Neuronal stem cell (in vitro differentiated cells): ENCODE measurements around the gene PIEZO2.

Experiments used
- DNase-seq: peaks from one replicate; pipeline ENCODE4 v3.0.0-alpha.2; 2013; ENCODE audit warnings: low spot score
- H2AFZ ChIP-seq: one replicate; pipeline ENCODE4 v1.6.1; 2013; ENCODE audit warnings: mild to moderate bottlenecking, low read length, inconsistent platforms
- H2AK5ac ChIP-seq: 2 replicates; pipeline ENCODE4 v1.6.1; 2013; ENCODE audit warnings: low read depth, mild to moderate bottlenecking, inconsistent platforms, low read length, moderate library complexity, mixed read lengths
- H2BK120ac ChIP-seq: 2 replicates; pipeline ENCODE4 v1.6.1; 2013; ENCODE audit warnings: low read depth, mild to moderate bottlenecking, inconsistent platforms, low read length, moderate library complexity, mixed read lengths
- H2BK12ac ChIP-seq: one replicate; pipeline ENCODE4 v1.6.1; 2013; ENCODE audit warnings: low read length, inconsistent platforms
- H2BK15ac ChIP-seq: 2 replicates; pipeline ENCODE4 v1.6.1; 2013; ENCODE audit warnings: mild to moderate bottlenecking, low read length, inconsistent platforms, mixed read lengths
- H2BK5ac ChIP-seq: one replicate; pipeline ENCODE4 v1.6.1; 2013; ENCODE audit warnings: inconsistent platforms, mild to moderate bottlenecking, low read length, moderate library complexity
- H3K14ac ChIP-seq: one replicate; pipeline ENCODE4 v1.6.1; 2013; ENCODE audit warnings: low read length, inconsistent platforms
- H3K18ac ChIP-seq: 2 replicates; pipeline ENCODE4 v1.6.1; 2013; ENCODE audit warnings: low read length, inconsistent platforms
- H3K23ac ChIP-seq: 2 replicates; pipeline ENCODE4 v1.6.1; 2013; ENCODE audit warnings: low read depth, mild to moderate bottlenecking, mixed read lengths, low read length, inconsistent platforms; ENCODE audit not compliant: poor library complexity
- H3K27ac ChIP-seq: replicated peaks from 3 replicates; pipeline ENCODE4 v1.5.1; 2013; ENCODE audit warnings: low read length, inconsistent platforms
- H3K27me3 ChIP-seq, 3 experiments: 2 replicates each; pipeline ENCODE4 v1.6.1; 2013; ENCODE audit warnings: low read length in 3 of 3, mild to moderate bottlenecking in 2 of 3, inconsistent platforms in 1 of 3, low read depth in 1 of 3, mixed read lengths in 1 of 3, moderate library complexity in 1 of 3; ENCODE audit not compliant: control insufficient read depth in 3 of 3, insufficient read depth in 3 of 3
- H3K36me3 ChIP-seq, 2 donors: replicated peaks in 1 of 2; 2 replicates each; pipeline ENCODE4 v1.6.1; 2013; ENCODE audit warnings: low read length in 2 of 2; ENCODE audit not compliant: control insufficient read depth in 2 of 2, insufficient read depth in 2 of 2
- H3K4ac ChIP-seq: 2 replicates; pipeline ENCODE4 v1.6.1; 2013; ENCODE audit warnings: inconsistent platforms, mild to moderate bottlenecking, low read length, moderate library complexity
- H3K4me1 ChIP-seq, 2 donors: 1 replicate in 1 of 2; 2 replicates in 1 of 2; pipeline ENCODE4 v1.6.1; 2013; ENCODE audit warnings: low read length in 2 of 2, low read depth in 1 of 2; ENCODE audit not compliant: control insufficient read depth in 2 of 2, insufficient read depth in 1 of 2
- H3K4me2 ChIP-seq: one replicate; pipeline ENCODE4 v1.6.1; 2013; ENCODE audit warnings: mild to moderate bottlenecking, low read length, inconsistent platforms; ENCODE audit not compliant: insufficient read depth, poor library complexity, severe bottlenecking
- H3K4me3 ChIP-seq, 2 donors: 2 replicates each; pipeline ENCODE4 v1.5.1; 2013; ENCODE audit warnings: low read length in 2 of 2, mild to moderate bottlenecking in 2 of 2, inconsistent platforms in 1 of 2, moderate library complexity in 1 of 2
- H3K79me1 ChIP-seq: one replicate; pipeline ENCODE4 v1.6.1; 2013; ENCODE audit warnings: low read depth, mild to moderate bottlenecking, inconsistent platforms, low read length, moderate library complexity
- H3K9ac ChIP-seq: one replicate; pipeline ENCODE4 v1.6.1; 2013; ENCODE audit warnings: mild to moderate bottlenecking, low read depth, low read length, inconsistent platforms; ENCODE audit not compliant: poor library complexity
- H3K9me3 ChIP-seq, 2 donors: replicated peaks in 1 of 2; 2 replicates each; pipeline versions ENCODE3 to v1.6.1; 2013; ENCODE audit warnings: low read length in 2 of 2, mild to moderate bottlenecking in 2 of 2, inconsistent platforms in 1 of 2, low read depth in 1 of 2, mixed read lengths in 1 of 2, moderate library complexity in 1 of 2; ENCODE audit not compliant: control insufficient read depth in 2 of 2, insufficient read depth in 1 of 2
- H4K8ac ChIP-seq: one replicate; pipeline ENCODE4 v1.6.1; 2013; ENCODE audit warnings: low read depth, mild to moderate bottlenecking, inconsistent platforms, low read length, moderate library complexity
- H4K91ac ChIP-seq: one replicate; pipeline ENCODE4 v1.6.1; 2013; ENCODE audit warnings: low read length, low read depth, mild to moderate bottlenecking, inconsistent platforms; ENCODE audit not compliant: poor library complexity
- WGBS, 2 donors: extraction: QIAGEN DNeasy Blood & Tissue Kit; methylation state at CpG; one replicate each; pipeline ENCODE4 v1.1.7; 2013; ENCODE audit warnings: missing lambda C conversion rate in 2 of 2, mixed read lengths in 1 of 2; ENCODE audit not compliant: insufficient read length in 2 of 2, insufficient replicate concordance in 1 of 2; ENCODE audit errors: extremely low coverage in 2 of 2; 5-methylcytosine and 5-hydroxymethylcytosine counted together

The PIEZO2 gene

GRCh38 chr18:10840743-10841142 is 308.6 kb downstream of the PIEZO2 start:
- no peak overlapping the region for H3K27ac ChIP-seq
- H2BK5ac ChIP-seq = no peak overlapping the region
- no peak overlapping the region for H2AFZ ChIP-seq
- no peak for DNase-seq
- no peaks in the 10 kb centered on the region for H3K79me1 ChIP-seq
- H2BK12ac ChIP-seq = no peak overlapping the region
- no peak overlapping the region for H2BK120ac ChIP-seq
- H3K4me3 ChIP-seq = no peak overlapping the region
- no peak overlapping the region for H3K14ac ChIP-seq
- H3K4me2 ChIP-seq = no peak overlapping the region
- H3K36me3 ChIP-seq = no peaks in the 10 kb centered on the region
- H3K9ac ChIP-seq = no peak overlapping the region
- H2BK15ac ChIP-seq = no peak overlapping the region
- peaks cover 0 to 2% of the 10 kb centered on the region in 2 donors for H3K9me3 ChIP-seq
- H4K91ac ChIP-seq = no peak overlapping the region
- no peak overlapping the region for H3K4ac ChIP-seq
- no peaks in the 10 kb centered on the region for H3K27me3 ChIP-seq
- no peaks in the 10 kb centered on the region for H3K4me1 ChIP-seq
- no peak overlapping the region for H3K18ac ChIP-seq
- H2AK5ac ChIP-seq = no peak overlapping the region
- H4K8ac ChIP-seq = no peak overlapping the region
- H3K23ac ChIP-seq = no peak overlapping the region
- no CpG with 5 or more reads among the region's 2 CpGs for WGBS, 2 donors

- Histone ChIP-seq H3K27me3 (no peaks in the 10 kb centered on the region), H4K8ac (no peak overlapping the region), H3K14ac (no peak overlapping the region), H2BK120ac (no peak overlapping the region), H2BK15ac (no peak overlapping the region), H3K4me1 (no peaks in the 10 kb centered on the region), H3K9me3 (peaks cover 0 to 2% of the 10 kb centered on the region in 2 donors), H2BK12ac (no peak overlapping the region), H2BK5ac (no peak overlapping the region), H3K4ac (no peak overlapping the region), H3K18ac (no peak overlapping the region), H3K23ac (no peak overlapping the region), H3K4me2 (no peak overlapping the region), H3K9ac (no peak overlapping the region), H3K79me1 (no peaks in the 10 kb centered on the region), H4K91ac (no peak overlapping the region), H3K27ac (no peak overlapping the region), H3K4me3 (no peak overlapping the region), H2AK5ac (no peak overlapping the region), H2AFZ (no peak overlapping the region), H3K36me3 (no peaks in the 10 kb centered on the region)
- DNase-seq = no peak
- no CpG with 5 or more reads among the region's 1 CpG for WGBS, 2 donors
Observed at GRCh38 chr18:10839421-10839820, 309.9 kb downstream of the PIEZO2 start.

- no peak overlapping the region for H4K8ac ChIP-seq
- H2AK5ac ChIP-seq = no peak overlapping the region
- no peak overlapping the region for H3K4ac ChIP-seq
- H3K14ac ChIP-seq = no peak overlapping the region
- no CpG with 5 or more reads among the region's 2 CpGs for WGBS, 2 donors
- no peak overlapping the region for H3K18ac ChIP-seq
- H2BK15ac ChIP-seq = no peak overlapping the region
- no peaks in the 10 kb centered on the region for H3K4me1 ChIP-seq
- no peaks in the 10 kb centered on the region for H3K9me3 ChIP-seq
- DNase-seq = no peak
- H2BK12ac ChIP-seq = no peak overlapping the region
- no peak overlapping the region for H3K4me2 ChIP-seq
- H3K23ac ChIP-seq = no peak overlapping the region
- H3K79me1 ChIP-seq = no peaks in the 10 kb centered on the region
- H2BK120ac ChIP-seq = no peak overlapping the region
- H2BK5ac ChIP-seq = no peak overlapping the region
- H4K91ac ChIP-seq = no peak overlapping the region
- no peak overlapping the region for H2AFZ ChIP-seq
- H3K9ac ChIP-seq = no peak overlapping the region
- H3K36me3 ChIP-seq = no peaks in the 10 kb centered on the region
- H3K27ac ChIP-seq = no peak overlapping the region
- no peaks in the 10 kb centered on the region for H3K27me3 ChIP-seq
- no peak overlapping the region for H3K4me3 ChIP-seq
Observed at GRCh38 chr18:10838553-10838952, 310.8 kb downstream of the PIEZO2 start.

- Histone ChIP-seq H2BK12ac (no peak overlapping the region), H2BK5ac (no peak overlapping the region), H3K79me1 (no peaks in the 10 kb centered on the region), H3K4me3 (no peak overlapping the region), H3K9me3 (no peaks in the 10 kb centered on the region), H3K14ac (no peak overlapping the region), H3K18ac (no peak overlapping the region), H4K8ac (no peak overlapping the region), H2BK15ac (no peak overlapping the region), H2AFZ (no peak overlapping the region), H4K91ac (no peak overlapping the region), H3K9ac (no peak overlapping the region), H3K4me1 (no peaks in the 10 kb centered on the region), H3K36me3 (no peaks in the 10 kb centered on the region), H3K27ac (no peak overlapping the region), H2BK120ac (no peak overlapping the region), H3K23ac (no peak overlapping the region), H3K4ac (no peak overlapping the region), H3K27me3 (no peaks in the 10 kb centered on the region), H3K4me2 (no peak overlapping the region), H2AK5ac (no peak overlapping the region)
- DNase-seq = no peak
- WGBS, 2 donors = no CpG with 5 or more reads among the region's 6 CpGs
Observed at GRCh38 chr18:10834128-10834815, 315.1 kb downstream of the PIEZO2 start.
